GM20000 (cell line): Measurements from ENCODE around the gene SNPH.
A peak's percentile ranks its signal among the peaks of the same experiment; 100 is the strongest.

Experiments
- DNase-seq: peaks from one replicate; pipeline ENCODE4 v3.0.0; 2012; ENCODE audit warnings: low spot score
- CTCF ChIP-seq: IDR thresholded peaks from 2 replicates; pipeline ENCODE4 v1.5.1; 2012; ENCODE audit warnings: mild to moderate bottlenecking, control low read depth; ENCODE audit errors: extremely low read depth, missing control alignments

SNPH gene

GRCh38 chr20:1310071-1310470 lies 44.0 kb downstream of the SNPH start:
- TF ChIP-seq CTCF, result no peak
- no peak for DNase-seq

- no peak for TF ChIP-seq CTCF
- DNase-seq, result no peak
These were observed 44.6 kb downstream of the SNPH start for GRCh38 chr20:1310506-1311190.

GRCh38 chr20:1312308-1312707 lies 46.2 kb downstream of the SNPH start:
- no peak for TF ChIP-seq CTCF
- no peak for DNase-seq

- DNase-seq, result no peak
- TF ChIP-seq CTCF, result no peak
These were observed 46.8 kb downstream of the SNPH start for GRCh38 chr20:1312904-1313235.

- peak; percentile 87 for DNase-seq
- TF ChIP-seq CTCF, result peak; percentile 83
These were observed 47.3 kb downstream of the SNPH start for GRCh38 chr20:1313236-1313964.

- no peak for TF ChIP-seq CTCF
- no peak for DNase-seq
These were observed 49.7 kb downstream of the SNPH start for GRCh38 chr20:1315804-1316203.

- no peak for DNase-seq
- TF ChIP-seq CTCF, result no peak
These were observed 51.6 kb downstream of the SNPH start for GRCh38 chr20:1317545-1318255.
